H1 (cell line): ENCODE results near the gene SELENOI. TPM values are rescaled to one million over a fixed set of nuclear protein-coding genes. Genes with fewer than 3 reads are reported as not detected.
"Not testable (repeated sequence)": the region's sequence is repeated elsewhere in the genome, so short reads cannot be mapped to it uniquely, and the experiment has no call there.

ENCODE experiments used
- CTCF ChIA-PET: fragments of 300-600 bp; sonication (Branson Sonifier 250); formaldehyde crosslinking; loops from one replicate; lab custom pipeline; 2021; ENCODE audit not compliant: partially characterized antibody; lab: Charles Lee
- POLR2A ChIA-PET: fragments of 300-600 bp; sonication (Branson Sonifier 250); formaldehyde crosslinking; loops from one replicate; lab custom pipeline; 2021; ENCODE audit warnings: inconsistent platforms; ENCODE audit not compliant: partially characterized antibody; lab: Charles Lee
- DNase-seq, 2 experiments: peaks; one replicate each; pipeline versions ENCODE4 v3.0.0 to v3.0.0-alpha.2; 2010 to 2022; ENCODE audit warnings: low spot score in 2 of 2, low read depth in 1 of 2, mixed read lengths in 1 of 2
- FAIRE-seq: peaks from 2 replicates; lab custom pipeline; 2011; peaks lifted over from hg19 to GRCh38; lab: Jason Lieb, UNC
- H2AFZ ChIP-seq: 2 replicates; pipeline ENCODE4 v1.8.1; 2012; ENCODE audit warnings: low read length, inconsistent platforms
- H2AK5ac ChIP-seq: 2 replicates; pipeline ENCODE4 v1.6.1; 2013; ENCODE audit warnings: low read depth, low read length
- H2BK120ac ChIP-seq: replicated peaks from 2 replicates; pipeline ENCODE3; 2013; ENCODE audit warnings: low read depth, low read length, inconsistent platforms
- H2BK12ac ChIP-seq: 2 replicates; pipeline ENCODE4 v1.6.1; 2013; ENCODE audit warnings: low read depth, low read length
- H2BK15ac ChIP-seq: 2 replicates; pipeline ENCODE4 v1.6.1; 2013; ENCODE audit warnings: low read length
- H2BK20ac ChIP-seq: 2 replicates; pipeline ENCODE4 v1.6.1; 2013; ENCODE audit warnings: low read length
- H2BK5ac ChIP-seq: 2 replicates; pipeline ENCODE4 v1.6.1; 2013; ENCODE audit warnings: low read depth, low read length
- H3K14ac ChIP-seq: 2 replicates; pipeline ENCODE4 v1.6.1; 2013; ENCODE audit warnings: inconsistent platforms; ENCODE audit not compliant: insufficient read length
- H3K18ac ChIP-seq: 2 replicates; pipeline ENCODE4 v1.6.1; 2013; ENCODE audit warnings: low read length; ENCODE audit errors: extremely low read depth
- H3K23ac ChIP-seq: 2 replicates; pipeline ENCODE4 v1.6.1; 2013; ENCODE audit warnings: inconsistent platforms; ENCODE audit not compliant: insufficient read length
- H3K23me2 ChIP-seq: 2 replicates; pipeline ENCODE4 v1.6.1; 2013; ENCODE audit warnings: low read depth, low read length
- H3K27ac ChIP-seq: 2 replicates; pipeline ENCODE4 v1.6.1; 2011; ENCODE audit warnings: low read depth, low read length, inconsistent platforms
- H3K27me3 ChIP-seq, 4 experiments: replicated peaks in 1 of 4; 1 replicate in 1 of 4; 2 replicates in 3 of 4; pipeline versions ENCODE4 v1.6.1 to v1.8.1; 2011 to 2013; ENCODE audit warnings: low read length in 3 of 4, mild to moderate bottlenecking in 3 of 4, inconsistent platforms in 2 of 4, mixed read lengths in 2 of 4, moderate library complexity in 1 of 4; ENCODE audit not compliant: control insufficient read depth in 3 of 4, insufficient read depth in 3 of 4; ENCODE audit errors: extremely low read depth in 1 of 4
- H3K36me3 ChIP-seq, 4 experiments: 2 replicates each; pipeline versions ENCODE4 v1.6.1 to v1.8.1; 2011 to 2013; ENCODE audit warnings: mild to moderate bottlenecking in 4 of 4, low read length in 3 of 4, moderate library complexity in 2 of 4, control low read depth in 1 of 4, inconsistent platforms in 1 of 4; ENCODE audit not compliant: insufficient read depth in 4 of 4, control insufficient read depth in 2 of 4
- H3K4ac ChIP-seq: replicated peaks from 2 replicates; pipeline ENCODE3; 2013; ENCODE audit warnings: low read length, low read depth, mixed read lengths, inconsistent platforms; ENCODE audit not compliant: insufficient read length
- H3K4me1 ChIP-seq, 4 experiments: replicated peaks in 1 of 4; 1 replicate in 1 of 4; 2 replicates in 3 of 4; pipeline versions ENCODE4 v1.6.1 to v1.8.1; 2011 to 2013; ENCODE audit warnings: low read length in 3 of 4, inconsistent platforms in 2 of 4, mixed read lengths in 1 of 4; ENCODE audit not compliant: insufficient read depth in 4 of 4, control insufficient read depth in 3 of 4
- H3K4me2 ChIP-seq, 2 experiments: 2 replicates each; pipeline versions ENCODE4 v1.6.1 to v1.8.1; 2011 to 2013; ENCODE audit warnings: low read depth in 2 of 2, low read length in 2 of 2, control low read depth in 1 of 2, inconsistent platforms in 1 of 2, mild to moderate bottlenecking in 1 of 2; ENCODE audit not compliant: insufficient read depth in 1 of 2
- H3K4me3 ChIP-seq, 4 experiments: fragments of 200-600, 300-600 bp in 1 of 4; sonication (generic), shearing (Covaris generic), sonication (Bioruptor Twin) in 1 of 4; 2 replicates each; pipeline versions ENCODE4 v1.5.1 to v1.8.1; 2011 to 2016; ENCODE audit warnings: low read length in 4 of 4, low read depth in 3 of 4, control low read depth in 2 of 4, inconsistent platforms in 2 of 4, mild to moderate bottlenecking in 2 of 4, mixed read lengths in 1 of 4, moderate library complexity in 1 of 4; ENCODE audit not compliant: insufficient read depth in 2 of 4; ENCODE audit errors: extremely low read depth in 1 of 4
- H3K56ac ChIP-seq: replicated peaks from 2 replicates; pipeline ENCODE3; 2013; ENCODE audit warnings: low read depth, mild to moderate bottlenecking, mixed read lengths, low read length, inconsistent platforms; ENCODE audit not compliant: insufficient read length
- H3K79me1 ChIP-seq: 2 replicates; pipeline ENCODE4 v1.6.1; 2013; ENCODE audit warnings: low read depth, low read length, control low read depth
- H3K79me2 ChIP-seq, 2 experiments: 2 replicates each; pipeline versions ENCODE4 v1.6.1 to v1.8.1; 2012 to 2013; ENCODE audit warnings: low read length in 2 of 2, mild to moderate bottlenecking in 2 of 2, inconsistent platforms in 1 of 2; ENCODE audit not compliant: insufficient read depth in 2 of 2, control insufficient read depth in 1 of 2
- H3K9ac ChIP-seq, 4 experiments: replicated peaks in 1 of 4; 1 replicate in 1 of 4; 2 replicates in 3 of 4; pipeline versions ENCODE4 v1.6.1 to v1.8.1; 2011 to 2013; ENCODE audit warnings: low read depth in 3 of 4, low read length in 3 of 4, control low read depth in 2 of 4, mild to moderate bottlenecking in 2 of 4, moderate library complexity in 2 of 4, inconsistent platforms in 1 of 4; ENCODE audit errors: extremely low read depth in 1 of 4
- H3K9me3 ChIP-seq, 2 experiments: 2 replicates each; pipeline versions ENCODE4 v1.6.1 to v1.8.1; 2012 to 2013; ENCODE audit warnings: mild to moderate bottlenecking in 2 of 2, moderate library complexity in 2 of 2, control low read depth in 1 of 2, inconsistent platforms in 1 of 2, low read depth in 1 of 2, low read length in 1 of 2, mixed read lengths in 1 of 2; ENCODE audit not compliant: insufficient read depth in 2 of 2
- H4K20me1 ChIP-seq, 2 experiments: replicated peaks in 1 of 2; 2 replicates each; pipeline versions ENCODE3 to v1.8.1; 2011 to 2013; ENCODE audit warnings: inconsistent platforms in 2 of 2, low read length in 2 of 2, mild to moderate bottlenecking in 1 of 2; ENCODE audit not compliant: insufficient read depth in 2 of 2, control insufficient read depth in 1 of 2
- H4K5ac ChIP-seq: 2 replicates; pipeline ENCODE4 v1.6.1; 2013; ENCODE audit warnings: low read length, low read depth, mixed read lengths, inconsistent platforms; ENCODE audit not compliant: insufficient read length
- H4K8ac ChIP-seq: 2 replicates; pipeline ENCODE4 v1.8.0; 2013; ENCODE audit warnings: mild to moderate bottlenecking, moderate library complexity, low read length, inconsistent platforms; ENCODE audit not compliant: insufficient read depth; ENCODE audit errors: extremely low read depth
- H4K91ac ChIP-seq: replicated peaks from 2 replicates; pipeline ENCODE3; 2013; ENCODE audit warnings: low read length, mixed read lengths, inconsistent platforms; ENCODE audit not compliant: insufficient read length
- WGBS, 2 experiments: shearing (Covaris generic) in 1 of 2; methylation state at CpG; one replicate each; pipeline versions ENCODE4 v1.1.6 to v1.1.7; 2013 to 2015; ENCODE audit warnings: low lambda C conversion rate in 2 of 2, mixed read lengths in 2 of 2, inconsistent platforms in 1 of 2, low coverage in 1 of 2, missing lambda C conversion rate in 1 of 2; ENCODE audit not compliant: insufficient replicate concordance in 2 of 2, insufficient coverage in 1 of 2, insufficient read length in 1 of 2; ENCODE audit errors: extremely low coverage in 1 of 2, missing lambda C conversion rate in 1 of 2; 5-methylcytosine and 5-hydroxymethylcytosine counted together
- polyA plus RNA-seq, 7 experiments: library from polyadenylated mRNA; depleted of rRNA in 3 of 7; stranded (reverse) in 5 of 7; unstranded in 2 of 7; fragments of >200 nt in 5 of 7; fragments of 200-250 nt in 2 of 7; gene quantifications; 1 replicate in 5 of 7; 2 replicates in 1 of 7; 4 replicates in 1 of 7; pipeline versions ENCODE4 v1.2.1 to v1.2.3, GENCODE V29; 2011 to 2013; ENCODE audit warnings: missing spikeins in 2 of 7, mixed read lengths in 2 of 7
- total RNA-seq: library from RNA; stranded (reverse); fragmentation: NEBNext Ultra II Directional; extraction: Animal tissue kit (Norgen Biotek cat#: 25700); gene quantifications from 2 replicates; pipeline ENCODE4 v1.2.1, GENCODE V29; 2021
- TF ChIP-seq, protein P1 (sequence below), 3 experiments: IDR thresholded peaks; 1 replicate in 2 of 3; 2 replicates in 1 of 3; pipeline versions ENCODE4 v1.5.1 to v1.6.1; 2011; ENCODE audit warnings: low read length in 3 of 3, mild to moderate bottlenecking in 3 of 3, inconsistent platforms in 2 of 3, low read depth in 1 of 3, moderate library complexity in 1 of 3; ENCODE audit not compliant: insufficient read depth in 1 of 3; ENCODE audit errors: control extremely low read depth in 1 of 3

SELENOI gene
- total and polyA plus RNA-seq, 2 of the 8 experiments (the other 6 are each of a cell fraction or from before 2014, with no cell fraction given): 15.9 to 63.8 TPM

DNA sequence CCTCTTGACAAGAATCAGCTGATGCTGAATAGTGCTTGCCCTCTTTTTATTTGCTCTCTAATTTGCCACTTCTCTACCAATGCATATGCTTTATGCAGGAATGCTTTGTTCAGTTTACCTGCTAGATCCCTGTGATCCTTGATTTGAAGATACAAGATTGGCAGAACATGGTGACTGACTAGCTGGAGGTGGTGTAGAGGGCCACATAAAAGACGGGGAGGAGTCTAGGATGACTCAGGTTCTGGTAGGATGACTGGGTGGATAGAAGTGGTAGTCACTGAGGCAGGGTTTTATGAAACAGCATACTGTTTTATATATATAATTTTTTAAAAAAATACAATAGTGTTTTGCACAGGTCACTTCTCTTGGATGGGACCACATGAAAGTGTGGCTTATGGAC, 6.9 kb downstream of the SELENOI start (continued):
- TF ChIP-seq, protein P1, sequence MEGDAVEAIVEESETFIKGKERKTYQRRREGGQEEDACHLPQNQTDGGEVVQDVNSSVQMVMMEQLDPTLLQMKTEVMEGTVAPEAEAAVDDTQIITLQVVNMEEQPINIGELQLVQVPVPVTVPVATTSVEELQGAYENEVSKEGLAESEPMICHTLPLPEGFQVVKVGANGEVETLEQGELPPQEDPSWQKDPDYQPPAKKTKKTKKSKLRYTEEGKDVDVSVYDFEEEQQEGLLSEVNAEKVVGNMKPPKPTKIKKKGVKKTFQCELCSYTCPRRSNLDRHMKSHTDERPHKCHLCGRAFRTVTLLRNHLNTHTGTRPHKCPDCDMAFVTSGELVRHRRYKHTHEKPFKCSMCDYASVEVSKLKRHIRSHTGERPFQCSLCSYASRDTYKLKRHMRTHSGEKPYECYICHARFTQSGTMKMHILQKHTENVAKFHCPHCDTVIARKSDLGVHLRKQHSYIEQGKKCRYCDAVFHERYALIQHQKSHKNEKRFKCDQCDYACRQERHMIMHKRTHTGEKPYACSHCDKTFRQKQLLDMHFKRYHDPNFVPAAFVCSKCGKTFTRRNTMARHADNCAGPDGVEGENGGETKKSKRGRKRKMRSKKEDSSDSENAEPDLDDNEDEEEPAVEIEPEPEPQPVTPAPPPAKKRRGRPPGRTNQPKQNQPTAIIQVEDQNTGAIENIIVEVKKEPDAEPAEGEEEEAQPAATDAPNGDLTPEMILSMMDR (IDR thresholded peaks at IDR 0.05; ENCODE audit: control extremely low read depth in 1 of 3, insufficient read depth in 1 of 3, low read depth in 1 of 3, low read length in 3 of 3): no peak

DNA sequence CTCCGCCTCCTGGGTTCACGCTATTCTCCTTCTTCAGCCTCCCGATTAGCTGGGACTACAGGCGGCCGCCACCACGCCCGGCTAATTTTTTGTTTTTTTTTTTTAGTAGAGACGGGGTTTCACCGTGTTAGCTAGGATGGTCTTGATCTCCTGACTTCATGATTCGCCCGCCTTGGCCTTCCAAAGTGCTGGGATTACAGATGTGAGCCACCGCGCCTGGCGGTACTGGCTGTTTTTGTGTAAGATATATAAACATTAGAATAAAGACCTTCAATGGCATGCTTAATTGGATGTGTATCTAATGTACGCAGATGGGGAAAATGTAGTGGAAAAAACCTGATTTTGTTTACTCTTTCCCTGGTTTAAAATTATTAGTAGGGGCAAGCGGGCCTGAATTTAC, 8.5 kb downstream of the SELENOI start:
- H2BK120ac ChIP-seq, H3K4ac ChIP-seq, H3K23me2 ChIP-seq, H2AFZ ChIP-seq, H4K91ac ChIP-seq, H3K9ac ChIP-seq, H3K4me2 ChIP-seq, H2BK15ac ChIP-seq, DNase-seq, H3K23ac ChIP-seq, H3K9me3 ChIP-seq, CTCF ChIA-PET, FAIRE-seq, H3K27ac ChIP-seq, H3K4me1 ChIP-seq, H2BK12ac ChIP-seq, H2BK20ac ChIP-seq, H4K8ac ChIP-seq, H2AK5ac ChIP-seq, H3K14ac ChIP-seq, H3K27me3 ChIP-seq, H2BK5ac ChIP-seq, H3K4me3 ChIP-seq, H3K79me1 ChIP-seq, H3K56ac ChIP-seq, H3K36me3 ChIP-seq, H3K18ac ChIP-seq, H4K5ac ChIP-seq: not testable (repeated sequence)
- H4K20me1 ChIP-seq: peaks cover 8 to 18% of the 10 kb centered on the region in 2 experiments
- peaks cover 15 to 96% of the 10 kb centered on the region in 2 experiments for H3K79me2 ChIP-seq
- POLR2A ChIA-PET: interaction anchor here (4.8 kb wide), 1 partner anchor 10 kb away, joined by 17 read pairs; the partner anchor contains the start of gene SELENOI
- 93% methylated on average over 16 of the region's 16 CpGs; no CpG with 5 or more reads in 1 of the 2 experiments for WGBS, 2 experiments
